DMS53 (cell line): ENCODE results near the gene PLEKHG5.
A peak's percentile ranks its signal among the peaks of the same experiment; 100 is the strongest.
"Not testable (repeated sequence)": the region's sequence is repeated elsewhere in the genome, so short reads cannot be mapped to it uniquely, and the experiment has no call there.

ENCODE experiments used
- DNase-seq: peaks from one replicate; lab custom pipeline; 2025; lab: John Stamatoyannopoulos, UW

PLEKHG5 gene

DNA sequence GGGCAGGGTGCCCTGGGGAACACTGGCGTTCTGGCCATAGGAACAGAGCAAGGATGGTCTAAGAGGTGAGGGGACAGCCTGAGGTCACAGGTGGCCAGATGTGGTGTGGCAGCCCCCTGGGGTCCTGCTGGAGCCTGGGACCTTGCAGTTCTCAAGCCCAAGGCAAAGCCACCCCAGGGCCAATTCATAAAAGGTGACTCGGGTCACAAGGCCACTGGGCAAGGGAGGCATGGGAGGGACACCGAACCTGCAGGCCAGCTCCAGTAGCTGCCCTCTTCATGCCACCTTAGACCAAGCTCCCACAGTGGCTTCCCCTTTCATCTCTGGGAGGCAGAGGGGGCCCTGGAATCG, 44.8 kb downstream of the PLEKHG5 start:
- no peak for DNase-seq

DNA sequence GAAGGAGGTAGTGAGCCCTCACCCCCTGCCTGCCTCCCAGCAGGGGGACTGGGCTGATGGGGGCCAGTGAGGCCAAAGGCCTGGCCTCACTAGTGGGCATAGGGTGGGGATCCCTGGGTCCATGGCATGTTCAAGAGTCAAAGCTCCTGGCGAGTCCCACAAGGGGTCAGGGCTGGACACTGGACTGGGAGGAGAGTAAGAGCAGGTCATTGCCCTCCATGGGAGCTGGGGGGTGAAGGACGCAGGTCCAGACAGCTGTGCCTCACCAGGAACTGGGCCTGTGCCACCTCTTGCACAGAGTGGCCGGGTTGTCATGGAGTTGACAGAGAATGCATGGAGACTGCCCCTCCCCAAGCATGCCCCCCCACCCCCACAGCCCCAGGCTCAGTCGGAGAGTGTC, 45.5 kb downstream of the PLEKHG5 start:
- not testable (repeated sequence) for DNase-seq

DNA sequence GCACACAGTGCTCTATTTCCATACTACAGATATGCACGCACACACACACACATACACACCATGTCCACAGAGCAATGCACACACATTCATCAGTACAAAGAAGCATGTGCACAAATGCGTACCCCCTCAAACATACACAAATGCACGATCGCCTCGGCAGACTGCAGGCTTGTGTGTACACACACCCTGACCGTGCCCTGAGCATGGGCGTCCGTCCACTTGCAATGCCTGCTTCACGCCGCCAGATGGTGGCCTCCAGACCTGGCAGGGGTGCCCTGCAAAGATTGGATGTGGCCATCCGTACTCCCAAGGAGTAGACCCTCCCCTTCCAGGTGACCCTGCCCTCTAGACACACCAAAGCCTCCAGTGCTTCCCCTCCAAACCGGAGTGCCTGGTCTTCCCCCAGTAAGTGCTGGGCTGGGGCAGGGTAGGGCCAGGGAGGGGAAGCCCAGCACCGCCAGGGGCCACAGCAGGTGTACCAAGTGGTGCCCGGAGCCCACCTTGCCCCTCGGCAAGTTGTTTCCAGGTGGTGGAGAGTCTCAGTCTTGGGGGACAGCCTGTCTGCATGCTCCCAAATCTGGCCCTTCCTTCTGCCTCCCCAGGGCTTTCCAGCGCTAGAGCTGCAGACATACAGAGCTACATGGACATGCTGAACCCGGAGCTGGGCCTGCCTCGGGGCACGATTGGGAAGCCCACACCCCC, 46.3 kb downstream of the PLEKHG5 start:
- peak; percentile 88 for DNase-seq

DNA sequence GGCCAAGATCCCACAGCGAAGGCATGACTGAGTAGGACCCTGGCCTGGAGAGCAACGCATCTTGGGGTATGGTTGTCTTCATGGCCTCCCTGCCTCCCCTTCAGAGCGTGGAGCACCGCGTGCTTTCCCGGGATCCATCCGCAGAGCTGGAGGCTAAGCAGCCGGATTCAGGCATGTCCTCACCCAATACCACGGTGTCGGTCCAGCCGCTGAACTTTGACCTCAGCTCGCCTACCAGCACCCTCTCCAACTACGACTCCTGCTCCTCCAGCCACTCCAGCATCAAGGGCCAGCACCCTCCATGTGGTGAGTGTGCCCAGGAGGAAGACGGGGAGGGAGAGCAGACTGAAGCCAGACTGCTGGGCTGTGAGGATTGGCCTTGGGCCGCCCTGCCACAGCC, 47.1 kb downstream of the PLEKHG5 start:
- no peak for DNase-seq

DNA sequence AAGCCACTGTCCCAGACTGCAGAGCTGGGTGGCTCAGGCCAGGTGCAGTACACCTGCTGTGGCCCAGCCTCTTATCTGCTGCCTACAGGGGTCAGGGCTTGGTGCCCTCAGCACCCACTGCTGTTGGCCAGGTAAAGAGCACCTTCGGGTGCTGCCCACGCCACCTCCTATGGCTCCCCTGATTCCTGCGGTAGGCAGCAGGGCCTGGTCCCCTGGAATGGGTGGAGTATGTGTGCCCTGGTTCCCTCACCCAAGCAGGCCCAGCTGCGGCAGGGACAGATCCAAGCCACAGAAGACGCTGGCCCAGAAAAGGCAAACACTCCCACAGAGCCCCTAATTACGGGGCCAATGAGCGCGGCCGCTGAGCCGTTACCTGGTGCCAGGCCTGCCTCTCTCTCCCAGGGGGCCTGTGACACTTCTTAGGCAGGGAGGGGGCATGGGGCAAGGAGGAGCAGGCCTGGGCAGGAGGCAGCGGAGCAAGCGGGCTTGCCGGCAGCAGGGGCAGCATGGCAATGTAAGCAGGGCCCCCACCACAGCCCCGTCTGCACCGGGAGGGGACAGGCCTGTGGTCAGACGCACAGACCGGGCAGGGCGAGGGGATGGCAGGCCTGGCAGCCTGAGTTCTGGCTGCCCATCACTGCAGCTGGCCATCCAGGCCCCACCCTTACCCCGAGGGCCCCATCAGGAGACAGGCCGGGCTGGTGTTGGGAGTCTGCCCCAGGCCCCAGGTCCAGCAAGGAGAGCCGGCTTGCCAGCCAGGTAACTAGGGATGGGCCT, 47.9 kb downstream of the PLEKHG5 start:
- DNase-seq, result no peak

DNA sequence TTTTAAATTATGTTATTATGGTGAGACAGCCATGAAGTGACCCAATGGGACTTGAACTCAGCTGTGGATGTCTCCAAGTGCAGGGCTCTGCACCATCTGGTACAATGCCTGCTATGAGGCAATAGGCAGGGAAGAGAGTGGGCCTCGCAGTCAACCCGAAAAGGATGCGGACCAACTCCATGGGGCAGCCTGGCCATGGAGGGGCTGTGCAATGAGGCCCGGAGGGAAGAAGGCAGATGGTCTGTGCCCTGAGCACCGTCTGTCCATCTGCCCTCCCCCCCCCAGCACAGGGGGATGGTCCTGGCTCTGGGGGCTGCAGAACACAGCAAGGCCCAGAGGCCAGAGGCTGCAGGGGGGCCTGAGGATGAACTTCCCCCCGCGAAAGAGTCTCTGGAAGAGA, 49.9 kb downstream of the PLEKHG5 start:
- DNase-seq, result no peak

DNA sequence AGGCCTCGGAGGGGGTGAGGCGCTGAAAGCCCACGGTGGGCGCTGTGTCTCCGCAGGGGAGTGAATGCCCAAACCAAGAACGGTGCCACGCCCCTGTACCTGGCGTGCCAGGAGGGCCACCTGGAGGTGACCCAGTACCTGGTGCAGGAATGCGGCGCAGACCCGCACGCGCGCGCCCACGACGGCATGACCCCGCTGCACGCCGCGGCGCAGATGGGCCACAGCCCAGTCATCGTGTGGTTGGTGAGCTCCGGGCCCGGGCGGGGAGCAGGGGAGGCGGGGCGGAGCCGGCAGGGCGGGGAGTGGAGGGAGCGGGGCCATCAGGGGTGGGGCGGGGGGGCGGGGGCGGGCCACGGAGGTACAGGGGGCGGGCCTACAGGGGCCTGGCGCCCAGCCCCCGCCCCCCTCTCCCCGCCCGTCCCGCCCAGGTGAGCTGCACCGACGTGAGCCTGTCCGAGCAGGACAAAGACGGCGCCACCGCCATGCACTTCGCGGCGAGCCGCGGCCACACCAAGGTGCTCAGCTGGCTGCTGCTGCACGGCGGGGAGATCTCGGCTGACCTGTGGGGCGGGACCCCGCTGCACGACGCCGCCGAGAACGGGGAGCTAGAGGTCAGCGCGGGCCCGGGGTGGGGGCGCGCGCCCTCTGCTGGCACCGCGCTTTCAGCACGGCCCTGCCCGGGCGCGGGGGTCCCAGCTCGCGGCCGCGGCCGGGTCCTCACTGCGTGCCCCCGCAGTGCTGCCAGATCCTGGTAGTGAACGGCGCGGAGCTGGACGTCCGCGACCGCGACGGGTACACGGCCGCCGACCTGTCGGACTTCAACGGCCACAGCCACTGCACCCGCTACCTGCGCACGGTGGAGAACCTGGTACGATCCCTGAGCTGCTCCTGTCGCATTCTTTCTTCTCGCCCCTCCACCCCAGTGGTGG, 51.0 kb downstream of the PLEKHG5 start:
- peak; percentile 89 for DNase-seq

DNA sequence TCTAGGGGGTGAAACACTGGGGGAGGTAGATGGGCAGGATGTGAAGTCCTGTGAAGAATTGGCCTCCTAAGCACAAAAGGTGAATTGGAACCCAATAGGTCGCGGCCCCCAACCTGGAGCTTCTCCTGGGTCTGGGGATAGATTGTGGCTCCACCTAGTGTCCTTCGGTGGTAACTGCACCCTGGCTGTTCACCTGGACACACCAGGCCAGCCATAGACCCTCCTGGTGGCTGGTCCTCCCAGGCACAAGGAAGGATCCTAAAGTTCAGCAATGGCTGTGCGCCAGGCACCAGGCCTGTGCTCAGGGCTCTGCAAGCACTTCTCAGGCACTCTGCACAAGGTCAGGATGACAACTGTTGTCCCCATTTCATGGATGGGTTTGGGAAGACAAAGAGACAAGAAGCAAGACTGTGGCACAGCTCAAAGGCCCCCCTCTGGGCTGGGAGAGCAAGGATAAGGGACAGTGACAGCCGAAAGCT, 53.4 kb downstream of the PLEKHG5 start:
- DNase-seq, result peak; percentile 88

DNA sequence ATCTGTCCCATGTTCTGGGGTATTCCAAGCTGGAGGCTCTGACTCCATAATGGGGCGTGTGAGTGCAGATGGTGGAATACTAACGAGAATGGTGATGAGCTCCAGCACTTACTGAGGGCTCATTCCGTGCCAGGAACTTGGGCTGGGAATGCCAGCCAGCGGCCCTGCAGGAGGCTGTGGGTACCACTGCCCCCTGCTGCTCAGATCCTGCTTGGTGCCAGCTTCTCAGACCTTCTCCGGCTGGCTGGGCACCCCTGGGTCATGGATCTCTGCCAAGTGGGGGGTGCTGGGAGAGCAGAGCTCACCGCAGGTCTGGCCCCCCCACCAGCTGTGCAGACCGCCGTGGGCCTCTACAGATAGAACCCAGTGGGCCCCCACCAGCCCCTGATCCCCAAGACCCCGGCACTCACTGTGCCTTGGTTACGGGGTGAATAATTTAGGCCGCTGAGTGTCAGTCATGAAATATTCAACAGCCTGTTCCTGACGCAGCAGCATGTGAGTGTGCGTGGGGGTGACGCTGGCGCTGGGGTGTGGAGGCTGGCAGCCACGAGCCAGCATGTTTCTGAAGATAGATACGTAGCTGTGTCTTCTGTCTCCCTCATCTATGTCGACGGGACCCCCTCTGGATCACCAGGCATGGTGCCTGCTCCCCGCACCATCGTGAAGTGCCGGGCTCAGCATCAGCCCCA, 54.3 kb downstream of the PLEKHG5 start:
- peak; percentile 67 for DNase-seq

DNA sequence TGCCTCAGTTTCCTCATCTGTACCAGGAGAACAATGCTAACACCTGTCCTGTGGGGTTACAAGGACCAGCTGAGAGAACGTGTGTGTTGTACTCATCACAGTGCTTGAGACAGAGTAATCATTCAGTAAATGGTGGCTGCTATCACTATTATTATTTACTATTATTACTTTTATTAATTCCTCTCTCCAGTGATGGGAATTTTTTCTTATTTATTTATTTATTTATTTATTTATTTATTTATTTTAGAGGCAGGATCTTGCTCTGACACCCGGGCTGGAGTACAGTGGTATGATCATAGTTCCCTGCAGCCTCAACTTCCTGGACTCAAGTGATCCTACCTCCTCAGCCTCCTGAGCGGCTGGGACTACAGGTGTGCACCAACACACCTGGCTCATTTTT, 55.2 kb downstream of the PLEKHG5 start:
- DNase-seq, result not testable (repeated sequence)

DNA sequence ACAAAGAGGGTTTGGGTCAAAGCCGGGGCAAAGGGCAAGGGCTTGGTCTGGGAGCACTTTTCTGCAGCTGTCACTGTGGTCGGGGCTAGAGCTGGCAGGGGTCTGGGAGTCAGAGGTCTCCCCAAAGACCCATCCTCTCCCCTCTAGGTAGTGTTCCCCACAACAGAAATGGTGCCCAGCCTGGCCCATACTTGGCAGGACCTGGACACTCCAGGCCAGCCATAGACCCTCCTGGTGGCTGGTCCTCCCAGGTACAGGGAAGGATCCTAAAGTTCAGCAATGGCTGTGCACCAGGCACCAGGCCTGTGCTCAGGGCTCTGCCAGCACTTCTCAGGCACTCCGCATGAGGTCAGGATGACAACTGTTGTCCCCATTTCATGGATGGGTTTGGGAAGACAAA, 55.9 kb downstream of the PLEKHG5 start:
- DNase-seq, result no peak

DNA sequence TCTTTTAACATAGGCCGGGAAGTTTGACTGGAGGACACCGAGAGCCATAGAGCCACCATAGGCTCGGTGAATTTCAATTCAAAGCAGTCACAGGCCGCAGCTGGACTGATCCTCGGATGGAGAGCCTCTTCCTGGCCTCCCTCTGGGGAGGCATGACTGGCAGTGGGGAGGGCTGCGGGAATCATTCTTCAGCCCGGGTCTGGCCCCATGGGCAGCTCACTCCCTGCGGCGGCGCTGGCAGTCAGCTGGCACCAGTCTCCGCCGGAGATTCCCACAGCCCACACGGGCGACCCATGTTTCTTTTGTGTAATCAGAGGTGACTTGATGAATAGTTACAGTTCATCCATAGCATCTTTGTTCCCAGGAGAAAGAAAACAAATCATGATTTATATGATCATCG, 56.3 kb downstream of the PLEKHG5 start:
- DNase-seq, result no peak

DNA sequence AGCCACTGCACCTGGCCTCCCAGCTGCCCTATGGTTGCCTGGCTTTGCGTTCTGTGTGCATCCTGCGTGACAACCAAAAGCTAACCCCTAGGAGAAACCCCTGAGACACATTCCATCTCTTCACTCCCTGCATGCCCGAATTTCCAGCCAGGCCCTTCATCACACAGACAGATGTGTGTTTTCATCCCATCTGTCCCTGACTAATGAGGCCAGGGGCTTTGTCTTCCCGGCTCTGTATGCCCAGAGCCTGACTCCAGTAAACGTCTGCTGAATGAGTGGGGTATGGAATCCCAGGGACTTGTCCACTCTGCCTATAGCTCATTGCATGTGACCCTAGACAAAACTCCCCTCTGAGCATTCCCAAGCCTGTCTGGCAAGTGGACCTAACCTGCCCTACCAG, 57.3 kb downstream of the PLEKHG5 start:
- no peak for DNase-seq

DNA sequence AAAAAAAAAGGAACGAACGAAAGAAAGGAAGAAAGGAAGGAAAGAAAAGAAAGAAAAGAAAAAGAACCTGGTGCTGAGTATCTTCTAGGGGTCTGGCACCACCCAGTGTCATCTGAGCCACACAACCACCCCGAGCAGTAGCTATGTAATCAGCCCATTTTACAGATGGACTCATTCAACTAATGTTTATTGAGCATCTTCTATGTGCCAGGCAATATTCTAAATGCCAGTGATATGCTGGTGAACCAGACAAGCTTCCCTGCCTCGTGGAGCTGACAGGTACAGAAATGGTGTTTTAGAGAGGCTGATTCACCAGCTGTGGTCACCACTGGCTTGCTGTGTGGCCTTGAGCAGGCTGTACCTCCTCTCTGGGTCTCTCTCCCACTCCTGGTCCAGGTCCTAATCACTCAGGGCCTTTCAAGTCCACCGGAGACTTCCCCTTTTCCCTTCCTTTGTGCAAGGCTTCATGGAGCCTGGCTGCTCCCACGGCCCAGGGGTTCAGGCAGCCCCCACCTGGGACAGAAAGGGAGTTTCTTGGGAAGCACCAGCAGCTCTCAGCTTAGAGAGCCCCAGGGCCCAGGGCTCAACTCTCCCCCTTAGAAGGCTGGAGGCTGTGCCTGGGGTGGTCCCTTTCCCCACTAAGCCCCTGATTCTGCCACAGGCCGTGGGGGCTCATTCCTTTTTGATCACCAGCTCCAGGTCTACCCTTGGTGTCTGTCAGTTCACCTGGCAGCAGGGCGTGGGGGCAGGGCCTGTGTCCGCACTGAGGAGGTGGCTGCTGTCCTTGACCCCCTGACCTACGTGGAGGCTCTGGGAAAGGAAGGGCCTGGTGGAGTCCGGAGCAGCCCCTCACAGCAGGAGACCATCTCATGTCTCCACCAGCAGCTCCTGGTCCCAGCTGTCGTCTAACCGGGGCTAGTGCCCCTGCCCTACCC, 59.6 kb downstream of the PLEKHG5 start:
- not testable (repeated sequence) for DNase-seq

DNA sequence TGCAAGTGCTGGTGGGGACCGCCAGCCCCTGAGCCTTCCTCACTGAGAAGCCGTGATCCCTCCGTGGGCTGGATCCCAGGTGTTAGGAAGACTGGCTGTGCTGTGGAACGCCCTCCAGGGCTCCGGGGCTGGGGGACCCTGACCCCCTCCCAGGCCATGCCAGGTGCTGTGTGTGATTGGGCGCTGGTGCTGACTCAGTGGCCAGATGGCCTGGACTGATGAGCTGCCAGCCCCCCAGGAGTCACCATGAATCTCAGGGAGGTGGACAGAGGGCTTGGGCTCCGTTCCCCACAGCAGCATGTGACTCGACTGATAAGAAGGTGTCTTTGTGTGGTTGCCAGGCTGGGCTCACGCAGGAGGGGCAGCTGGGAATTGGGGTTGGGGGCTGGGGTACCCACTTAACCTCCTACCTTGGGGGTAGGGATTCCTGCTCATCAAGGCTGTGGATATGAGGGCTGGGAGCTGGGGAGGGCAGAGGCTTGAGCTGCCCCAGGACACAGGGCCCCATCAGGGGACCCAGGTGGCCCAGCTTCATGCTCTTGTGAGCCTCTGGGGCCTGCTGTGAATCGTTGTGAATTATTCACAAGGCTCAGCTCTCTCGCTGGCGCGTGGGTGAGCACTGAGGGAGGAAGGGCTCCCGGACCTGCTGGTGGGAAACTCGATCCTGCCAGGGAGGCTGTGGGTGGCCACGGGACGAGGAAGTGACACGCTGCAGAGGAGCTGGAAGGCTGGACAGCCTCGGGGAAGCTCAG, 61.6 kb downstream of the PLEKHG5 start:
- peak; percentile 28 for DNase-seq

DNA sequence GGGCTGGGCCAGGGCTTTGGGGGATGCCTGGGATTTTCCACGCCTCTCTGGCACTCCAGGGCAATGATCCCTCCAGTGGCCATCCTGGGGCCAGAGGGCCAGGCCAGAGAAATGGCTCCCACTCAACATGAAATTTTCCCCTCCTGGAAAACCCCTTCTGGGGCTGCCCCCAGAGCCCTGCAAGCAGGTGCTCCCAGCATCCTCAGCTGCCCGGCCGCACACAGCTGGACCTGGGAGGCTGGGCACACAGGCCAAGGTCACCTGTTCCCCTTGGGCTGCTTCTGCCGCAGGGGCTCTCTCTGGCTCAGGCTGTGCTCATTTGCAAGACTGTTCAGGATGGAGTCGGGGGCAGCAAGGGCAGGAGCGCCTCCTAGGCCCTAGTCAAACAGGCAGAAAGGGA, 63.0 kb downstream of the PLEKHG5 start:
- not testable (repeated sequence) for DNase-seq

DNA sequence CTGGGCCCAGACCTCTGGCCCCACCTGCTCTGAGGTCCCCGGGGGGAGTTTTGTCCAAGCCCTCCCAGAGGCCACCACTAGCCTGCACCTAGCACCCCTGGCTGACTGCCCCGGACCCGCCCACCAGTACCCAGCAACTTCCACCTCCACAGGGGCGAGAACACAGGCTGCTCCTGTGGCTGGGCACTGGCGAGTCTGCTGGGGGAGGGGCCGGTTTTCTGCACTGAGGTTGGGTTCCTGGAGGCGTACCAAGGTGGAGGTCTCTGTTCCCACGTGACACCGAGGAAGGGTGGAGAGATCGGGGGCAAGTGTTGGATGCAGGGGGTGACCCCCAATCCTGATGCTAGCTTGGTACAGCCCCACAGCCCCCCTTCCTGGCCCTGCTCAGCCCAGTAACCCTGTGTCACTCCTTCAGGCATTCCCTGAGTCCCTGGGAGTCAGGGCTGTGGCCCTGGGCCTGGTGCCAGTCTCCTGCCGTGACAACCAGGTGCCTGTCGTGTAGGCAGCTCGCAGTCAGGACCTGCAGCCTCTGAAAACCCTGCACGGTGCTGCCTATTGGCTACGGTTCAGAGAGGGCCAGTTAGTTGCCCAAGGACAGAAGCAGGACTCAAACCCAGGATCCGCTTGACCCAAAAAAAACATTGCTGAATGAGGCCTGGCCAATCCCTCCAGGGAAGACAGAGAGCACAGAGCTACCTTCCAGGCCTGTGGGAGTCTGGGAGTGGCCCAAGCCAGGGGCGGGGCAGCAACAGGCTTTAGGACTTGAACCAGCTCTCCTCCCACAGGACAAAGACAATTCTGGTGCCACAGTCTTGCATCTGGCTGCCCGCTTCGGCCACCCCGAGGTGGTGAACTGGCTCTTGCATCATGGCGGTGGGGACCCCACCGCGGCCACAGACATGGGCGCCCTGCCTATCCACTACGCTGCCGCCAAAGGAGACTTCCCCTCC, 63.8 kb downstream of the PLEKHG5 start:
- peak; percentile 36 for DNase-seq

DNA sequence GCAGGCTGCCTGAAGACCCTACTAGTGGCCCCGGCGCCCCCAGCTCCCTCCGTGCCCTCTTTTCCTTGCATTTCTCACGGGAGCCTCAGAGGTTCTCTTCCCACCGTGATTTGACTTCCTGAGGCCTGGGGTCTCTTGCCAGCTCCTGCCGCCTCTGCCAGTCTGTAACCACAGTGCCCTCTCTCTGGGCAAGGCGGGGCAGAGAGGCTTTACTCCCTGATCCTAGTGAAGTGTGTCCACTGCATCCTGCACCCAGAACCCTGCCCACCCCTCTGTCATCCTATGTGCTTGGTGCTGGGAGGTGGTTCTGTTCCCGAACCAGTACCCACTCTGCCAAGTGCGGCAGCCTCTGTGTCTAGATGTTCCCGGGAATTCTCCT, 64.5 kb downstream of the PLEKHG5 start:
- DNase-seq, result no peak
